NCI-H524 treated with DMSO at 0.1 percent for 48 hours (cell line): ENCODE results near the gene NET1.
"Not testable (repeated sequence)": the region's sequence is repeated elsewhere in the genome, so short reads cannot be mapped to it uniquely, and the experiment has no call there.

ENCODE experiments used
- DNase-seq: peaks from one replicate; lab custom pipeline; 2025; lab: John Stamatoyannopoulos, UW

Gene NET1

GRCh38 chr10:5466451-5467206, 54.3 kb downstream of the NET1 start:
- DNase-seq = no peak

- no peak for DNase-seq
Observed at GRCh38 chr10:5467207-5467535, 54.8 kb downstream of the NET1 start.

- DNase-seq = no peak
Observed at GRCh38 chr10:5467634-5468255, 55.4 kb downstream of the NET1 start.

- DNase-seq = no peak
Observed at GRCh38 chr10:5468262-5469106, 56.1 kb downstream of the NET1 start.

- no peak for DNase-seq
Observed at GRCh38 chr10:5469353-5470061, 57.1 kb downstream of the NET1 start.

GRCh38 chr10:5470062-5470751, 57.9 kb downstream of the NET1 start:
- DNase-seq = no peak

GRCh38 chr10:5474642-5475041, 62.3 kb downstream of the NET1 start:
- not testable (repeated sequence) for DNase-seq

- DNase-seq = not testable (repeated sequence)
Observed at GRCh38 chr10:5475088-5475487, 62.7 kb downstream of the NET1 start.

GRCh38 chr10:5475974-5476807, 63.8 kb downstream of the NET1 start:
- not testable (repeated sequence) for DNase-seq

- no peak for DNase-seq
Observed at GRCh38 chr10:5476918-5477525, 64.7 kb downstream of the NET1 start.

GRCh38 chr10:5477948-5478693, 65.8 kb downstream of the NET1 start:
- DNase-seq = no peak

- DNase-seq = no peak
Observed at GRCh38 chr10:5478694-5479305, 66.4 kb downstream of the NET1 start.

- DNase-seq = no peak
Observed at GRCh38 chr10:5479481-5480161, 67.3 kb downstream of the NET1 start.

- no peak for DNase-seq
Observed at GRCh38 chr10:5480162-5480941, 68.0 kb downstream of the NET1 start.

GRCh38 chr10:5481121-5481520, 68.8 kb downstream of the NET1 start:
- DNase-seq = no peak

- no peak for DNase-seq
Observed at GRCh38 chr10:5482016-5482415, 69.7 kb downstream of the NET1 start.

- no peak for DNase-seq
Observed at GRCh38 chr10:5484205-5484604, 71.8 kb downstream of the NET1 start.

GRCh38 chr10:5485290-5485689, 72.9 kb downstream of the NET1 start:
- DNase-seq = no peak
